OCI-M2 (cell line): Measurements from ENCODE around the gene AGBL2.

ENCODE experiments used
- DNase-seq: peaks from one replicate; lab custom pipeline; 2025; ENCODE audit not compliant: unreplicated experiment; lab: John Stamatoyannopoulos, UW

The AGBL2 gene

GRCh38 chr11:47631473-47631872, 83.7 kb downstream of the AGBL2 start:
- no peak for DNase-seq

GRCh38 chr11:47628026-47628425, 87.1 kb downstream of the AGBL2 start:
- DNase-seq, result no peak

GRCh38 chr11:47626234-47626633, 88.9 kb downstream of the AGBL2 start:
- DNase-seq, result no peak

- DNase-seq, result no peak
Observed at GRCh38 chr11:47620836-47621378, 94.3 kb downstream of the AGBL2 start.

GRCh38 chr11:47617417-47617809, 97.8 kb downstream of the AGBL2 start:
- no peak for DNase-seq

GRCh38 chr11:47616726-47617416, 98.3 kb downstream of the AGBL2 start:
- no peak for DNase-seq

GRCh38 chr11:47615249-47615648, 99.9 kb downstream of the AGBL2 start:
- DNase-seq, result no peak

- no peak for DNase-seq
Observed at GRCh38 chr11:47611348-47611794, 103.8 kb downstream of the AGBL2 start.

- DNase-seq, result no peak
Observed at GRCh38 chr11:47609675-47610074, 105.5 kb downstream of the AGBL2 start.
